ENCODE data around the gene WDPCP.

- no peak for TF ChIP-seq SIN3A (conservative IDR thresholded peaks at IDR 0.05 in 1 of 2, IDR thresholded peaks at IDR 0.05 in 1 of 2; ENCODE audit: low read depth in 1 of 2, low read length in 2 of 2)
- TF ChIP-seq JUN (IDR thresholded peaks at IDR 0.05; ENCODE audit: low read depth, low read length), result no peak
- TF ChIP-seq CTCF (IDR thresholded peaks at IDR 0.05; ENCODE audit: control extremely low read depth in 1 of 3, insufficient read depth in 1 of 3, low read depth in 1 of 3, low read length in 3 of 3), result no peak
- no peak for TF ChIP-seq POLR2A (IDR thresholded peaks at IDR 0.05; ENCODE audit: control extremely low read depth in 1 of 2, low read depth in 2 of 2, low read length in 2 of 2)
- no peak for TF ChIP-seq KDM1A (IDR thresholded peaks at IDR 0.05; ENCODE audit: borderline replicate concordance, low read length)
- TF ChIP-seq USF2 (IDR thresholded peaks at IDR 0.05; ENCODE audit: low read length), result no peak
- no peak for TF ChIP-seq GTF2F1 (IDR thresholded peaks at IDR 0.05; ENCODE audit: borderline replicate concordance, low read depth, low read length)
- no peak for TF ChIP-seq CEBPB (IDR thresholded peaks at IDR 0.05; ENCODE audit: low read depth, low read length)
- no peak for TF ChIP-seq CREB1 (IDR thresholded peaks at IDR 0.05)
- TF ChIP-seq RNF2 (IDR thresholded peaks at IDR 0.05; ENCODE audit: borderline replicate concordance, low read depth, low read length, missing control alignments, poor library complexity, severe bottlenecking), result no peak
- TF ChIP-seq RAD21 (IDR thresholded peaks at IDR 0.05 in 1 of 2, conservative IDR thresholded peaks at IDR 0.05 in 1 of 2; ENCODE audit: low read depth in 2 of 2, low read length in 2 of 2), result no peak
- no peak for TF ChIP-seq CHD1 (IDR thresholded peaks at IDR 0.05; ENCODE audit: low read depth, low read length)
- no peak for TF ChIP-seq HDAC2 (IDR thresholded peaks at IDR 0.05; ENCODE audit: borderline replicate concordance in 1 of 2, low read depth in 2 of 2, low read length in 2 of 2)
These were observed 12.7 kb upstream of the WDPCP start for GRCh38 chr2:63600881-63601460.
